ENCODE results near the gene WIPF3. TPM values are rescaled to one million over a fixed set of nuclear protein-coding genes. Genes with fewer than 3 reads are reported as not detected.

The WIPF3 gene
- total RNA-seq, 1 donor from 2014 or later = 1.5 TPM

- H3K4me1 Mint-ChIP-seq (ENCODE audit: unreplicated experiment) = no peaks in the 10 kb centered on the region
- no peak overlapping the region for H3K27ac Mint-ChIP-seq (ENCODE audit: unreplicated experiment)
- H3K27me3 Mint-ChIP-seq (ENCODE audit: unreplicated experiment) = no peaks in the 10 kb centered on the region
- H3K9me3 Mint-ChIP-seq (ENCODE audit: unreplicated experiment) = no peaks in the 10 kb centered on the region
- H3K36me3 Mint-ChIP-seq (ENCODE audit: low read depth, unreplicated experiment) = no peaks in the 10 kb centered on the region
- no peak for DNase-seq (ENCODE audit: low spot score)
- H3K4me3 Mint-ChIP-seq (ENCODE audit: unreplicated experiment) = no peak overlapping the region
- TF ChIP-seq CTCF (IDR thresholded peaks at IDR 0.05; ENCODE audit: unreplicated experiment) = no peak
These were observed 45.2 kb downstream of the WIPF3 start for GRCh38 chr7:29851487-29851886.

GRCh38 chr7:29852457-29852856, 46.1 kb downstream of the WIPF3 start:
- Mint-ChIP-seq H3K9me3 (ENCODE audit: unreplicated experiment) (no peaks in the 10 kb centered on the region), H3K27ac (ENCODE audit: unreplicated experiment) (no peak overlapping the region), H3K4me1 (ENCODE audit: unreplicated experiment) (no peaks in the 10 kb centered on the region)

GRCh38 chr7:29853072-29853471, 46.8 kb downstream of the WIPF3 start:
- no peaks in the 10 kb centered on the region for H3K36me3 Mint-ChIP-seq (ENCODE audit: low read depth, unreplicated experiment)
- H3K27ac Mint-ChIP-seq (ENCODE audit: unreplicated experiment) = no peak overlapping the region
- no peak for TF ChIP-seq CTCF (IDR thresholded peaks at IDR 0.05; ENCODE audit: unreplicated experiment)
- H3K4me3 Mint-ChIP-seq (ENCODE audit: unreplicated experiment) = no peak overlapping the region
- H3K27me3 Mint-ChIP-seq (ENCODE audit: unreplicated experiment) = no peaks in the 10 kb centered on the region
- no peak for DNase-seq (ENCODE audit: low spot score)
- no peaks in the 10 kb centered on the region for H3K4me1 Mint-ChIP-seq (ENCODE audit: unreplicated experiment)
- H3K9me3 Mint-ChIP-seq (ENCODE audit: unreplicated experiment) = no peaks in the 10 kb centered on the region

More at GRCh38 chr7:29852457-29852856, 46.1 kb downstream of the WIPF3 start:
- Mint-ChIP-seq H3K27me3 (ENCODE audit: unreplicated experiment) (no peaks in the 10 kb centered on the region), H3K4me3 (ENCODE audit: unreplicated experiment) (no peak overlapping the region), H3K36me3 (ENCODE audit: low read depth, unreplicated experiment) (no peaks in the 10 kb centered on the region)
- no peak for DNase-seq (ENCODE audit: low spot score)
- no peak for TF ChIP-seq CTCF (IDR thresholded peaks at IDR 0.05; ENCODE audit: unreplicated experiment)

GRCh38 chr7:29853789-29854188, 47.5 kb downstream of the WIPF3 start:
- TF ChIP-seq CTCF (IDR thresholded peaks at IDR 0.05; ENCODE audit: unreplicated experiment) = no peak
- Mint-ChIP-seq H3K4me3 (ENCODE audit: unreplicated experiment) (no peak overlapping the region), H3K9me3 (ENCODE audit: unreplicated experiment) (no peaks in the 10 kb centered on the region), H3K4me1 (ENCODE audit: unreplicated experiment) (no peaks in the 10 kb centered on the region), H3K27ac (ENCODE audit: unreplicated experiment) (no peak overlapping the region), H3K27me3 (ENCODE audit: unreplicated experiment) (no peaks in the 10 kb centered on the region), H3K36me3 (ENCODE audit: low read depth, unreplicated experiment) (no peaks in the 10 kb centered on the region)
- no peak for DNase-seq (ENCODE audit: low spot score)

- no peak for TF ChIP-seq CTCF (IDR thresholded peaks at IDR 0.05; ENCODE audit: unreplicated experiment)
- no peak overlapping the region for H3K27ac Mint-ChIP-seq (ENCODE audit: unreplicated experiment)
- no peak for DNase-seq (ENCODE audit: low spot score)
- peaks cover 3% of the 10 kb centered on the region for H3K4me1 Mint-ChIP-seq (ENCODE audit: unreplicated experiment)
- H3K36me3 Mint-ChIP-seq (ENCODE audit: low read depth, unreplicated experiment) = no peaks in the 10 kb centered on the region
- no peak overlapping the region for H3K4me3 Mint-ChIP-seq (ENCODE audit: unreplicated experiment)
- no peaks in the 10 kb centered on the region for H3K27me3 Mint-ChIP-seq (ENCODE audit: unreplicated experiment)
- no peaks in the 10 kb centered on the region for H3K9me3 Mint-ChIP-seq (ENCODE audit: unreplicated experiment)
These were observed 48.1 kb downstream of the WIPF3 start for GRCh38 chr7:29854257-29854938.
